K562 (cell line): ENCODE data around the gene BAG1. TPM values are rescaled to one million over a fixed set of nuclear protein-coding genes. Genes with fewer than 3 reads are reported as not detected.
A peak's percentile ranks its signal among the peaks of the same experiment; 100 is the strongest.

Experiments used
- CBX8 ChIP-seq: fragments of 200-600 bp; sonication (generic); IDR thresholded peaks from 2 replicates; pipeline ENCODE4 v1.6.1; 2012; ENCODE audit warnings: borderline replicate concordance, mixed run types, low read depth, mild to moderate bottlenecking, moderate library complexity, mixed read lengths, low read length, control low read depth, inconsistent platforms; ENCODE audit not compliant: poor library complexity, severe bottlenecking; ENCODE audit errors: extremely low read depth
- CHCHD3 ChIP-seq: fragments of 250-450 bp; sonication (Bioruptor Pico); IDR thresholded peaks from 2 replicates; pipeline ENCODE4 v2.1.2; 2022; ENCODE audit warnings: mild to moderate bottlenecking
- GATA2 ChIP-seq: sonication (generic); formaldehyde crosslinking; IDR thresholded peaks from 2 replicates; pipeline ENCODE4 v1.4.0; 2020; ENCODE audit warnings: mild to moderate bottlenecking, missing genetic modification reagents
- KLF13 ChIP-seq: fragments of 450-650 bp; IDR thresholded peaks from 2 replicates; pipeline ENCODE4 v1.6.1; 2016; ENCODE audit warnings: missing genetic modification characterization, low read depth, mild to moderate bottlenecking, missing compliant biosample characterization, moderate library complexity, borderline replicate concordance
- MAFG ChIP-seq: fragments of 450-650 bp; conservative IDR thresholded peaks from 2 replicates; pipeline ENCODE4 v1.6.1; 2016; ENCODE audit warnings: missing genetic modification characterization, missing compliant biosample characterization
- NFRKB ChIP-seq: fragments of 450-650 bp; IDR thresholded peaks from 2 replicates; pipeline ENCODE4 v1.6.1; 2016; ENCODE audit warnings: low read depth
- PCBP2 ChIP-seq: fragments of 200-400 bp; formaldehyde crosslinking; IDR thresholded peaks from 2 replicates; pipeline ENCODE4 v1.6.1; 2018; ENCODE audit warnings: low read length, low read depth, mild to moderate bottlenecking, moderate library complexity; ENCODE audit not compliant: poor library complexity, severe bottlenecking
- RBM25 ChIP-seq: fragments of 200-400 bp; formaldehyde crosslinking; IDR thresholded peaks from 2 replicates; pipeline ENCODE4 v1.6.1; 2018; ENCODE audit warnings: low read length, low read depth, moderate library complexity; ENCODE audit not compliant: severe bottlenecking
- SRSF9 ChIP-seq: fragments of 200-400 bp; formaldehyde crosslinking; IDR thresholded peaks from 2 replicates; pipeline ENCODE4 v1.6.1; 2017; ENCODE audit warnings: low read depth, low read length, borderline replicate concordance
- polyA plus RNA-seq, 8 experiments: library from polyadenylated mRNA; depleted of rRNA in 4 of 8; stranded (reverse) in 5 of 8; unstranded in 3 of 8; fragments of >200 nt; fragmentation: Nextera tagmentation in 2 of 8; fragmentation: Illumina TruSeq in 1 of 8; extraction: Ambion mirVana in 2 of 8; extraction: Trizol in 1 of 8; gene quantifications; 2 replicates each; pipeline versions ENCODE4 v1.2.1 to v1.2.3, GENCODE V29; 2011 to 2014; ENCODE audit warnings: inconsistent platforms in 1 of 8, missing spikeins in 1 of 8
- total RNA-seq, 7 experiments: library from RNA; depleted of rRNA in 6 of 7; stranded (reverse); fragments of >200 nt in 6 of 7; fragmentation: Illumina TruSeq in 2 of 7; extraction: Trizol in 2 of 7; gene quantifications; 2 replicates each; pipeline versions ENCODE4 v1.2.1 to v1.2.3, GENCODE V29; 2011 to 2021; ENCODE audit warnings: low replicate concordance in 1 of 7
- TF ChIP-seq, protein P1 (sequence below): fragments of 250-450 bp; sonication (Bioruptor Pico); IDR thresholded peaks from 2 replicates; pipeline ENCODE4 v1.5.0; 2020; ENCODE audit warnings: mild to moderate bottlenecking, borderline replicate concordance
- TF ChIP-seq, protein P2 (sequence below): fragments of 250-450 bp; sonication (Bioruptor Pico); IDR thresholded peaks from 2 replicates; pipeline ENCODE4 v1.8.0; 2022; ENCODE audit warnings: moderate library complexity, mild to moderate bottlenecking, inconsistent platforms
- TF ChIP-seq, protein P3 (sequence below), 2 experiments: fragments of 450-650 bp; formaldehyde crosslinking in 1 of 2; IDR thresholded peaks; 2 replicates each; pipeline versions ENCODE4 v1.4.0 to v1.6.1; 2014 to 2020; ENCODE audit warnings: mild to moderate bottlenecking in 2 of 2, borderline replicate concordance in 1 of 2, low read depth in 1 of 2
- TF ChIP-seq, protein P4 (sequence below): sonication (generic); IDR thresholded peaks from 2 replicates; pipeline ENCODE4 v1.6.1; 2016
- TF ChIP-seq, protein P5 (sequence below): fragments of 450-650 bp; formaldehyde crosslinking; IDR thresholded peaks from 2 replicates; pipeline ENCODE4 v1.4.0; 2020; ENCODE audit warnings: mild to moderate bottlenecking, mixed read lengths

The BAG1 gene
- total and polyA plus RNA-seq, 9 of the 15 experiments (the other 6 are each of a cell fraction or from before 2014, with no cell fraction given) = 9.7 to 106 (median 56.9) TPM

DNA sequence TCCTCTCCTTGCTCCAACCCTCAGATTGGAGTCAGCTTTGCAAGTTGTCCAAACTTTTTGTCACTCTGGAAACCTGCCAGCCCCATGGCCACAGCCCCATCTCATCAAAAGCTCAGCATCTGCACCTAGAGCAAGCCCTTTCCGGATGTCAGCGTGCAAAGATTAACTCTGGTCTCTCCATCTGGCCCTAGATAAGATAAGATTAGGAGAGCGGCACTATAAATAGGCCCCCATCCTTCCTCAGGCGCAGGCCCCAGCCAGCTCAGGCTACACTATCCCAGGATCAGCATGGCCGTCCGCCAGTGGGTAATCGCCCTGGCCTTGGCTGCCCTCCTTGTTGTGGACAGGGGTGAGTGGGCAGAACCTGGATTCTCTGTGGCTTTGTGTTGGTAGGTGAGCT is 24.6 kb downstream of the BAG1 start, which contains the start of gene SPINK4 (continued):
- TF ChIP-seq CHCHD3 (CRISPR knock-in tag) (no peak), NFRKB (no peak), MAFG (tag) (no peak), GATA2 (peak; percentile 97), PCBP2 (no peak), SRSF9 (no peak), RBM25 (no peak), KLF13 (tag) (no peak), CBX8 (no peak)
- TF ChIP-seq, protein P1, sequence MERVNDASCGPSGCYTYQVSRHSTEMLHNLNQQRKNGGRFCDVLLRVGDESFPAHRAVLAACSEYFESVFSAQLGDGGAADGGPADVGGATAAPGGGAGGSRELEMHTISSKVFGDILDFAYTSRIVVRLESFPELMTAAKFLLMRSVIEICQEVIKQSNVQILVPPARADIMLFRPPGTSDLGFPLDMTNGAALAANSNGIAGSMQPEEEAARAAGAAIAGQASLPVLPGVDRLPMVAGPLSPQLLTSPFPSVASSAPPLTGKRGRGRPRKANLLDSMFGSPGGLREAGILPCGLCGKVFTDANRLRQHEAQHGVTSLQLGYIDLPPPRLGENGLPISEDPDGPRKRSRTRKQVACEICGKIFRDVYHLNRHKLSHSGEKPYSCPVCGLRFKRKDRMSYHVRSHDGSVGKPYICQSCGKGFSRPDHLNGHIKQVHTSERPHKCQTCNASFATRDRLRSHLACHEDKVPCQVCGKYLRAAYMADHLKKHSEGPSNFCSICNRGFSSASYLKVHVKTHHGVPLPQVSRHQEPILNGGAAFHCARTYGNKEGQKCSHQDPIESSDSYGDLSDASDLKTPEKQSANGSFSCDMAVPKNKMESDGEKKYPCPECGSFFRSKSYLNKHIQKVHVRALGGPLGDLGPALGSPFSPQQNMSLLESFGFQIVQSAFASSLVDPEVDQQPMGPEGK (CRISPR knock-in tag) = no peak
- TF ChIP-seq, protein P2, sequence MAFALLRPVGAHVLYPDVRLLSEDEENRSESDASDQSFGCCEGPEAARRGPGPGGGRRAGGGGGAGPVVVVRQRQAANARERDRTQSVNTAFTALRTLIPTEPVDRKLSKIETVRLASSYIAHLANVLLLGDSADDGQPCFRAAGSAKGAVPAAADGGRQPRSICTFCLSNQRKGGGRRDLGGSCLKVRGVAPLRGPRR (CRISPR knock-in tag) = no peak
- TF ChIP-seq, protein P3, sequence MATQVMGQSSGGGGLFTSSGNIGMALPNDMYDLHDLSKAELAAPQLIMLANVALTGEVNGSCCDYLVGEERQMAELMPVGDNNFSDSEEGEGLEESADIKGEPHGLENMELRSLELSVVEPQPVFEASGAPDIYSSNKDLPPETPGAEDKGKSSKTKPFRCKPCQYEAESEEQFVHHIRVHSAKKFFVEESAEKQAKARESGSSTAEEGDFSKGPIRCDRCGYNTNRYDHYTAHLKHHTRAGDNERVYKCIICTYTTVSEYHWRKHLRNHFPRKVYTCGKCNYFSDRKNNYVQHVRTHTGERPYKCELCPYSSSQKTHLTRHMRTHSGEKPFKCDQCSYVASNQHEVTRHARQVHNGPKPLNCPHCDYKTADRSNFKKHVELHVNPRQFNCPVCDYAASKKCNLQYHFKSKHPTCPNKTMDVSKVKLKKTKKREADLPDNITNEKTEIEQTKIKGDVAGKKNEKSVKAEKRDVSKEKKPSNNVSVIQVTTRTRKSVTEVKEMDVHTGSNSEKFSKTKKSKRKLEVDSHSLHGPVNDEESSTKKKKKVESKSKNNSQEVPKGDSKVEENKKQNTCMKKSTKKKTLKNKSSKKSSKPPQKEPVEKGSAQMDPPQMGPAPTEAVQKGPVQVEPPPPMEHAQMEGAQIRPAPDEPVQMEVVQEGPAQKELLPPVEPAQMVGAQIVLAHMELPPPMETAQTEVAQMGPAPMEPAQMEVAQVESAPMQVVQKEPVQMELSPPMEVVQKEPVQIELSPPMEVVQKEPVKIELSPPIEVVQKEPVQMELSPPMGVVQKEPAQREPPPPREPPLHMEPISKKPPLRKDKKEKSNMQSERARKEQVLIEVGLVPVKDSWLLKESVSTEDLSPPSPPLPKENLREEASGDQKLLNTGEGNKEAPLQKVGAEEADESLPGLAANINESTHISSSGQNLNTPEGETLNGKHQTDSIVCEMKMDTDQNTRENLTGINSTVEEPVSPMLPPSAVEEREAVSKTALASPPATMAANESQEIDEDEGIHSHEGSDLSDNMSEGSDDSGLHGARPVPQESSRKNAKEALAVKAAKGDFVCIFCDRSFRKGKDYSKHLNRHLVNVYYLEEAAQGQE (IDR thresholded peaks at IDR 0.05; ENCODE audit: borderline replicate concordance) = peak; percentile 72
- TF ChIP-seq, protein P3 (CRISPR knock-in tag; IDR thresholded peaks at IDR 0.05; ENCODE audit: low read depth) = no peak
- TF ChIP-seq, protein P4, sequence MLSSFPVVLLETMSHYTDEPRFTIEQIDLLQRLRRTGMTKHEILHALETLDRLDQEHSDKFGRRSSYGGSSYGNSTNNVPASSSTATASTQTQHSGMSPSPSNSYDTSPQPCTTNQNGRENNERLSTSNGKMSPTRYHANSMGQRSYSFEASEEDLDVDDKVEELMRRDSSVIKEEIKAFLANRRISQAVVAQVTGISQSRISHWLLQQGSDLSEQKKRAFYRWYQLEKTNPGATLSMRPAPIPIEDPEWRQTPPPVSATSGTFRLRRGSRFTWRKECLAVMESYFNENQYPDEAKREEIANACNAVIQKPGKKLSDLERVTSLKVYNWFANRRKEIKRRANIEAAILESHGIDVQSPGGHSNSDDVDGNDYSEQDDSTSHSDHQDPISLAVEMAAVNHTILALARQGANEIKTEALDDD = no peak
- TF ChIP-seq, protein P5, sequence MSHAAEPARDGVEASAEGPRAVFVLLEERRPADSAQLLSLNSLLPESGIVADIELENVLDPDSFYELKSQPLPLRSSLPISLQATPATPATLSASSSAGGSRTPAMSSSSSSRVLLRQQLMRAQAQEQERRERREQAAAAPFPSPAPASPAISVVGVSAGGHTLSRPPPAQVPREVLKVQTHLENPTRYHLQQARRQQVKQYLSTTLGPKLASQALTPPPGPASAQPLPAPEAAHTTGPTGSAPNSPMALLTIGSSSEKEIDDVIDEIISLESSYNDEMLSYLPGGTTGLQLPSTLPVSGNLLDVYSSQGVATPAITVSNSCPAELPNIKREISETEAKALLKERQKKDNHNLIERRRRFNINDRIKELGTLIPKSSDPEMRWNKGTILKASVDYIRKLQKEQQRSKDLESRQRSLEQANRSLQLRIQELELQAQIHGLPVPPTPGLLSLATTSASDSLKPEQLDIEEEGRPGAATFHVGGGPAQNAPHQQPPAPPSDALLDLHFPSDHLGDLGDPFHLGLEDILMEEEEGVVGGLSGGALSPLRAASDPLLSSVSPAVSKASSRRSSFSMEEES = no peak
